K562 (cell line): ENCODE results near the gene MID1IP1. TPM values are rescaled to one million over a fixed set of nuclear protein-coding genes. Genes with fewer than 3 reads are reported as not detected.
A peak's percentile ranks its signal among the peaks of the same experiment; 100 is the strongest.

ENCODE experiments used
- CAMTA2 ChIP-seq: fragments of 250-450 bp; sonication (Bioruptor Pico); conservative IDR thresholded peaks from 2 replicates; pipeline ENCODE4 v1.5.1; 2022
- ETV5 ChIP-seq: sonication (generic); formaldehyde crosslinking; IDR thresholded peaks from 2 replicates; pipeline ENCODE4 v1.4.0; 2020; ENCODE audit warnings: low read depth, mild to moderate bottlenecking, missing genetic modification reagents
- GTF2E2 ChIP-seq: fragments of 200-800 bp; sonication (Bioruptor generic); IDR thresholded peaks from 2 replicates; pipeline ENCODE4 v1.6.1; 2016; ENCODE audit warnings: missing genetic modification characterization, missing compliant biosample characterization
- KDM1A ChIP-seq, 2 experiments: fragments of 450-650 bp; IDR thresholded peaks; 2 replicates each; pipeline ENCODE4 v1.6.1; 2016; ENCODE audit warnings: mild to moderate bottlenecking in 2 of 2
- L3MBTL2 ChIP-seq: fragments of 450-650 bp; IDR thresholded peaks from 2 replicates; pipeline ENCODE4 v1.6.1; 2016; ENCODE audit warnings: mild to moderate bottlenecking, moderate library complexity
- NR3C1 ChIP-seq: sonication (generic); formaldehyde crosslinking; IDR thresholded peaks from 2 replicates; pipeline ENCODE4 v1.8.1; 2022; ENCODE audit warnings: missing genetic modification reagents
- POLR2G ChIP-seq: fragments of 200-400 bp; formaldehyde crosslinking; IDR thresholded peaks from 2 replicates; pipeline ENCODE4 v1.6.1; 2017; ENCODE audit warnings: low read depth, mild to moderate bottlenecking, antibody characterized with exemption, low read length, moderate library complexity
- SMARCC2 ChIP-seq: fragments of 450-650 bp; IDR thresholded peaks from 2 replicates; pipeline ENCODE4 v1.6.1; 2017; ENCODE audit warnings: antibody characterized with exemption, moderate library complexity, mild to moderate bottlenecking, low read depth
- SUPT5H ChIP-seq: fragments of 450-650 bp; IDR thresholded peaks from 2 replicates; pipeline ENCODE4 v1.6.1; 2016
- TEAD2 ChIP-seq: fragments of 450-650 bp; IDR thresholded peaks from 2 replicates; pipeline ENCODE4 v1.6.1; 2016; ENCODE audit warnings: missing genetic modification characterization, control low read depth, missing compliant biosample characterization
- YY1 ChIP-seq, 3 experiments: IDR thresholded peaks; 2 replicates each; pipeline ENCODE4 v1.6.1; 2011; ENCODE audit warnings: low read length in 2 of 3, mild to moderate bottlenecking in 2 of 3, moderate library complexity in 2 of 3, borderline replicate concordance in 1 of 3, control low read depth in 1 of 3, low read depth in 1 of 3; ENCODE audit not compliant: insufficient read depth in 3 of 3, insufficient replicate concordance in 2 of 3, control insufficient read depth in 1 of 3, insufficient read length in 1 of 3; ENCODE audit errors: extremely low read depth in 1 of 3
- ZBTB17 ChIP-seq: fragments of 450-650 bp; formaldehyde crosslinking; IDR thresholded peaks from 2 replicates; pipeline ENCODE4 v1.4.0; 2020; ENCODE audit warnings: mild to moderate bottlenecking
- ZNF174 ChIP-seq: fragments of 250-450 bp; sonication (Bioruptor Pico); IDR thresholded peaks from 2 replicates; pipeline ENCODE4 v1.4.0; 2020; ENCODE audit warnings: mild to moderate bottlenecking
- ZNF175 ChIP-seq: fragments of 200-800 bp; sonication (Bioruptor generic); IDR thresholded peaks from 2 replicates; pipeline ENCODE4 v1.6.1; 2016; ENCODE audit warnings: low read depth, mild to moderate bottlenecking, missing genetic modification characterization, missing compliant biosample characterization
- ZNF57 ChIP-seq: fragments of 450-650 bp; formaldehyde crosslinking; IDR thresholded peaks from 2 replicates; pipeline ENCODE4 v1.4.0; 2020; ENCODE audit warnings: mild to moderate bottlenecking, moderate library complexity
- ZNF766 ChIP-seq: fragments of 200-800 bp; sonication (Bioruptor generic); conservative IDR thresholded peaks from 2 replicates; pipeline ENCODE4 v1.6.1; 2016; ENCODE audit warnings: missing genetic modification characterization, missing compliant biosample characterization
- polyA plus RNA-seq, 8 experiments: library from polyadenylated mRNA; depleted of rRNA in 4 of 8; stranded (reverse) in 5 of 8; unstranded in 3 of 8; fragments of >200 nt; fragmentation: Nextera tagmentation in 2 of 8; fragmentation: Illumina TruSeq in 1 of 8; extraction: Ambion mirVana in 2 of 8; extraction: Trizol in 1 of 8; gene quantifications; 2 replicates each; pipeline versions ENCODE4 v1.2.1 to v1.2.3, GENCODE V29; 2011 to 2014; ENCODE audit warnings: inconsistent platforms in 1 of 8, missing spikeins in 1 of 8
- total RNA-seq, 7 experiments: library from RNA; depleted of rRNA in 6 of 7; stranded (reverse); fragments of >200 nt in 6 of 7; fragmentation: Illumina TruSeq in 2 of 7; extraction: Trizol in 2 of 7; gene quantifications; 2 replicates each; pipeline versions ENCODE4 v1.2.1 to v1.2.3, GENCODE V29; 2011 to 2021; ENCODE audit warnings: low replicate concordance in 1 of 7
- TF ChIP-seq, protein P1 (sequence below): fragments of 250-450 bp; sonication (Bioruptor Pico); IDR thresholded peaks from 2 replicates; pipeline ENCODE4 v1.8.0; 2022; ENCODE audit warnings: inconsistent platforms
- TF ChIP-seq, protein P2 (sequence below): sonication (generic); IDR thresholded peaks from 2 replicates; pipeline ENCODE4 v1.6.1; 2016
- TF ChIP-seq, protein P3 (sequence below): sonication (generic); formaldehyde crosslinking; IDR thresholded peaks from 2 replicates; pipeline ENCODE4 v1.8.0; 2022; ENCODE audit warnings: mild to moderate bottlenecking, missing genetic modification reagents
- TF ChIP-seq, protein P4 (sequence below): IDR thresholded peaks from 2 replicates; pipeline ENCODE4 v1.6.1; 2014; ENCODE audit warnings: antibody characterized with exemption

Gene MID1IP1
- total and polyA plus RNA-seq, 9 of the 15 experiments (the other 6 are each of a cell fraction or from before 2014, with no cell fraction given): 0.51 to 102 (median 27.5) TPM

DNA sequence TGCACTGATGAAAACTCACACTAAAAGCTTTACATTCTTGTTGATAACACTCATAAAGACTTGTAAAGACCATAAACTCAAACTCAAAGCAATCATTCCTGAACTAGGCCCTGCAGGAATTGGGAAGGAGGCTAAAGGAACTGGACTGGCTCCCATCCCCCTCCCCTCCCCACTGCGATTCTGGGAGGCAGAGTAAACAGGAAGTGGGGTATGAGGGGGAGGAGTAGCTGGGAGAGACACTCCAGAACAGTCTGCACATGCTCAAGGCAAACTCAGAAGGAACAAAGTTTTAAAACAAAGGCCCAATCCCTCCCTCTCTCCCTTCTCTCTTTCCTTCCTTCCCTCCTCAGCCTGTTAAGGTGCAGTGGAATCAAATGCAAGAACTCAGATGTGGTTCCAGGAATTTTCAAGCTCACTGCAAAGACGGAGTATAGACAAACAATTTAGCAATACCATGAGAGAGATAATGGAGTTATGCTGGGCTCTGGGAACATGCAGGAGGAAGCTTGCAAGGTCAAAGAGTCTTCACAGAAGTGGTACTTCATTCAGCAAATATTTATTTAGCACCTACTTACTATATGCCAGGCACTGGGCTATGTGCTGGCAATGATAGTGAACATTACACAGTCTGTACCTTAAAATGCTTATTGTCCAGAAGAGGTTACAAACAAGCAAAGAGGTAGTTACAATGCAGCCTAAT, 15.9 kb downstream of the MID1IP1 start (continued):
- TF ChIP-seq TEAD2 (0 out of 2 replicates have a peak, but pooled peaks have one; percentile 16), NR3C1 (CRISPR knock-in tag) (no peak), YY1 (IDR thresholded peaks at IDR 0.05; ENCODE audit: borderline replicate concordance in 1 of 3, control insufficient read depth in 1 of 3, extremely low read depth in 1 of 3, insufficient read depth in 3 of 3, insufficient read length in 1 of 3, insufficient replicate concordance in 2 of 3, low read depth in 1 of 3, low read length in 2 of 3) (no peak), SUPT5H (no peak), ETV5 (CRISPR knock-in tag) (peak; percentile 73), CAMTA2 (no peak), KDM1A (IDR thresholded peaks at IDR 0.05) (peak in 1 of 2 experiments; percentile 15; a peak in 1 of 4 replicates), ZNF766 (CRISPR knock-in tag) (0 out of 2 replicates have a peak, but pooled peaks have one; percentile 12), ZNF174 (CRISPR knock-in tag) (no peak), SMARCC2 (no peak), ZBTB17 (no peak), L3MBTL2 (peak; percentile 79), GTF2E2 (tag) (no peak), POLR2G (no peak), ZNF57 (CRISPR knock-in tag) (no peak), ZNF175 (peak; percentile 87)
- TF ChIP-seq, protein P1, sequence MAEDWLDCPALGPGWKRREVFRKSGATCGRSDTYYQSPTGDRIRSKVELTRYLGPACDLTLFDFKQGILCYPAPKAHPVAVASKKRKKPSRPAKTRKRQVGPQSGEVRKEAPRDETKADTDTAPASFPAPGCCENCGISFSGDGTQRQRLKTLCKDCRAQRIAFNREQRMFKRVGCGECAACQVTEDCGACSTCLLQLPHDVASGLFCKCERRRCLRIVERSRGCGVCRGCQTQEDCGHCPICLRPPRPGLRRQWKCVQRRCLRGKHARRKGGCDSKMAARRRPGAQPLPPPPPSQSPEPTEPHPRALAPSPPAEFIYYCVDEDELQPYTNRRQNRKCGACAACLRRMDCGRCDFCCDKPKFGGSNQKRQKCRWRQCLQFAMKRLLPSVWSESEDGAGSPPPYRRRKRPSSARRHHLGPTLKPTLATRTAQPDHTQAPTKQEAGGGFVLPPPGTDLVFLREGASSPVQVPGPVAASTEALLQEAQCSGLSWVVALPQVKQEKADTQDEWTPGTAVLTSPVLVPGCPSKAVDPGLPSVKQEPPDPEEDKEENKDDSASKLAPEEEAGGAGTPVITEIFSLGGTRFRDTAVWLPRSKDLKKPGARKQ: no peak
- TF ChIP-seq, protein P2, sequence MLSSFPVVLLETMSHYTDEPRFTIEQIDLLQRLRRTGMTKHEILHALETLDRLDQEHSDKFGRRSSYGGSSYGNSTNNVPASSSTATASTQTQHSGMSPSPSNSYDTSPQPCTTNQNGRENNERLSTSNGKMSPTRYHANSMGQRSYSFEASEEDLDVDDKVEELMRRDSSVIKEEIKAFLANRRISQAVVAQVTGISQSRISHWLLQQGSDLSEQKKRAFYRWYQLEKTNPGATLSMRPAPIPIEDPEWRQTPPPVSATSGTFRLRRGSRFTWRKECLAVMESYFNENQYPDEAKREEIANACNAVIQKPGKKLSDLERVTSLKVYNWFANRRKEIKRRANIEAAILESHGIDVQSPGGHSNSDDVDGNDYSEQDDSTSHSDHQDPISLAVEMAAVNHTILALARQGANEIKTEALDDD: no peak
- TF ChIP-seq, protein P3, sequence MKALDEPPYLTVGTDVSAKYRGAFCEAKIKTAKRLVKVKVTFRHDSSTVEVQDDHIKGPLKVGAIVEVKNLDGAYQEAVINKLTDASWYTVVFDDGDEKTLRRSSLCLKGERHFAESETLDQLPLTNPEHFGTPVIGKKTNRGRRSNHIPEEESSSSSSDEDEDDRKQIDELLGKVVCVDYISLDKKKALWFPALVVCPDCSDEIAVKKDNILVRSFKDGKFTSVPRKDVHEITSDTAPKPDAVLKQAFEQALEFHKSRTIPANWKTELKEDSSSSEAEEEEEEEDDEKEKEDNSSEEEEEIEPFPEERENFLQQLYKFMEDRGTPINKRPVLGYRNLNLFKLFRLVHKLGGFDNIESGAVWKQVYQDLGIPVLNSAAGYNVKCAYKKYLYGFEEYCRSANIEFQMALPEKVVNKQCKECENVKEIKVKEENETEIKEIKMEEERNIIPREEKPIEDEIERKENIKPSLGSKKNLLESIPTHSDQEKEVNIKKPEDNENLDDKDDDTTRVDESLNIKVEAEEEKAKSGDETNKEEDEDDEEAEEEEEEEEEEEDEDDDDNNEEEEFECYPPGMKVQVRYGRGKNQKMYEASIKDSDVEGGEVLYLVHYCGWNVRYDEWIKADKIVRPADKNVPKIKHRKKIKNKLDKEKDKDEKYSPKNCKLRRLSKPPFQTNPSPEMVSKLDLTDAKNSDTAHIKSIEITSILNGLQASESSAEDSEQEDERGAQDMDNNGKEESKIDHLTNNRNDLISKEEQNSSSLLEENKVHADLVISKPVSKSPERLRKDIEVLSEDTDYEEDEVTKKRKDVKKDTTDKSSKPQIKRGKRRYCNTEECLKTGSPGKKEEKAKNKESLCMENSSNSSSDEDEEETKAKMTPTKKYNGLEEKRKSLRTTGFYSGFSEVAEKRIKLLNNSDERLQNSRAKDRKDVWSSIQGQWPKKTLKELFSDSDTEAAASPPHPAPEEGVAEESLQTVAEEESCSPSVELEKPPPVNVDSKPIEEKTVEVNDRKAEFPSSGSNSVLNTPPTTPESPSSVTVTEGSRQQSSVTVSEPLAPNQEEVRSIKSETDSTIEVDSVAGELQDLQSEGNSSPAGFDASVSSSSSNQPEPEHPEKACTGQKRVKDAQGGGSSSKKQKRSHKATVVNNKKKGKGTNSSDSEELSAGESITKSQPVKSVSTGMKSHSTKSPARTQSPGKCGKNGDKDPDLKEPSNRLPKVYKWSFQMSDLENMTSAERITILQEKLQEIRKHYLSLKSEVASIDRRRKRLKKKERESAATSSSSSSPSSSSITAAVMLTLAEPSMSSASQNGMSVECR (CRISPR knock-in tag): no peak
- TF ChIP-seq, protein P4, sequence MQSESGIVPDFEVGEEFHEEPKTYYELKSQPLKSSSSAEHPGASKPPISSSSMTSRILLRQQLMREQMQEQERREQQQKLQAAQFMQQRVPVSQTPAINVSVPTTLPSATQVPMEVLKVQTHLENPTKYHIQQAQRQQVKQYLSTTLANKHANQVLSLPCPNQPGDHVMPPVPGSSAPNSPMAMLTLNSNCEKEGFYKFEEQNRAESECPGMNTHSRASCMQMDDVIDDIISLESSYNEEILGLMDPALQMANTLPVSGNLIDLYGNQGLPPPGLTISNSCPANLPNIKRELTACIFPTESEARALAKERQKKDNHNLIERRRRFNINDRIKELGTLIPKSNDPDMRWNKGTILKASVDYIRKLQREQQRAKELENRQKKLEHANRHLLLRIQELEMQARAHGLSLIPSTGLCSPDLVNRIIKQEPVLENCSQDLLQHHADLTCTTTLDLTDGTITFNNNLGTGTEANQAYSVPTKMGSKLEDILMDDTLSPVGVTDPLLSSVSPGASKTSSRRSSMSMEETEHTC: no peak
